Measurements from ENCODE around the gene FLNB.

DNA sequence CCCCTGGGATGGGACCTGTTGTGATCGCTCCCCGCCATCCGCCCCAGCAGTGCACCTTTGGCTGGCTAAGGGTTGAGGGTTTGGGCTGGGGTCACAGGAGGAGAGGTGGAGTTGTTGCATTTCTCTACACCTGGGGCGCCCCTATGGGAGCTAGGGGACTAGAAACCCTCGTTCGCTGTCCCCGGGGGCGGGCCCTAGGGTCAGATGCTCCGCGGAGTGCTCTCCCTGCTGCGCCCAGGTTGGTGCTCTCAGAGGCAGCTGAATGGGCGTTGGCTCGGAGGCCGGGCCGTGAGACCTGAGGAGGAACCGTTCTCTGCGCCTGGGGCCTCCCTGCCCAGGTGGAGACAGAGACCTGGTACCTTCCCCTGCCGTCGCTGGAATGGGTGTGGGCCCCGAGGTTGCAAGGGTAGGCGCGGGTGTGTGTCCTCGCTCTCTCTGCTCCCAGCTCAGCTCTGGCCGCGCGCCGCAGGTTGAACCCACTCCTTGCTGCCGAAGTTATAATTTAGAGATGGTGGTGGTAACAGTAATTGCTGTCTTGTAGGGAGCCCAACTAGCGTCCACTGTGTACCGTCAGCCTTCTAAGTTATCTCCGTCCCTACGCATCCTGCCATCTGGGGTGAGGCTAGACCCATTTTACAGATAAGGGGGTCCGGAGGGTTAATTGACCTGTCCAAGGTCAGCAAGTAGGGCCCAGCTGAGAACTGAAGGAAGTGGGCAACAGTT, 965 bp downstream of the FLNB start:
- TF ChIP-seq, protein P1, sequence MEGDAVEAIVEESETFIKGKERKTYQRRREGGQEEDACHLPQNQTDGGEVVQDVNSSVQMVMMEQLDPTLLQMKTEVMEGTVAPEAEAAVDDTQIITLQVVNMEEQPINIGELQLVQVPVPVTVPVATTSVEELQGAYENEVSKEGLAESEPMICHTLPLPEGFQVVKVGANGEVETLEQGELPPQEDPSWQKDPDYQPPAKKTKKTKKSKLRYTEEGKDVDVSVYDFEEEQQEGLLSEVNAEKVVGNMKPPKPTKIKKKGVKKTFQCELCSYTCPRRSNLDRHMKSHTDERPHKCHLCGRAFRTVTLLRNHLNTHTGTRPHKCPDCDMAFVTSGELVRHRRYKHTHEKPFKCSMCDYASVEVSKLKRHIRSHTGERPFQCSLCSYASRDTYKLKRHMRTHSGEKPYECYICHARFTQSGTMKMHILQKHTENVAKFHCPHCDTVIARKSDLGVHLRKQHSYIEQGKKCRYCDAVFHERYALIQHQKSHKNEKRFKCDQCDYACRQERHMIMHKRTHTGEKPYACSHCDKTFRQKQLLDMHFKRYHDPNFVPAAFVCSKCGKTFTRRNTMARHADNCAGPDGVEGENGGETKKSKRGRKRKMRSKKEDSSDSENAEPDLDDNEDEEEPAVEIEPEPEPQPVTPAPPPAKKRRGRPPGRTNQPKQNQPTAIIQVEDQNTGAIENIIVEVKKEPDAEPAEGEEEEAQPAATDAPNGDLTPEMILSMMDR (IDR thresholded peaks at IDR 0.05; ENCODE audit: low read length): no peak
- no peak for TF ChIP-seq EZH2 (IDR thresholded peaks at IDR 0.05; ENCODE audit: borderline replicate concordance, low read length)
